ENCODE results near the gene SLC17A7. TPM values are rescaled to one million over a fixed set of nuclear protein-coding genes. Genes with fewer than 3 reads are reported as not detected.

The SLC17A7 gene
- total RNA-seq, 4 donors from 2014 or later: 1.1 to 1.7 (median 1.2) TPM

GRCh38 chr19:49469828-49470614, 28.7 kb upstream of the SLC17A7 start:
- H3K9me3 ChIP-seq: no peaks in the 10 kb centered on the region
- WGBS, 2 donors (ENCODE audit: low coverage in 1 of 2): 72 to 95% methylated on average over 8 to 13 of the region's 25 CpGs
- no peaks in the 10 kb centered on the region for H3K27me3 ChIP-seq
- peaks cover 0 to 51% of the 10 kb centered on the region in 2 donors for H3K36me3 ChIP-seq
- ATAC-seq: no peak
- H3K27ac ChIP-seq: peak overlapping the region in 3 of 4 donors; percentile 61 to 73 (median 66)
- peaks cover 0 to 35% (median 20%) of the 10 kb centered on the region in 3 donors for H3K4me1 ChIP-seq
- H3K4me3 ChIP-seq: no peak overlapping the region
- no peak for TF ChIP-seq POLR2AphosphoS5 (IDR thresholded peaks at IDR 0.05)
- TF ChIP-seq POLR2A (IDR thresholded peaks at IDR 0.05): no peak
- TF ChIP-seq EP300 (IDR thresholded peaks at IDR 0.05): no peak
- TF ChIP-seq CTCF (IDR thresholded peaks at IDR 0.05): no peak

GRCh38 chr19:49468746-49469447, 27.6 kb upstream of the SLC17A7 start:
- H3K36me3 ChIP-seq: peaks cover 0 to 62% of the 10 kb centered on the region in 2 donors
- no peak for TF ChIP-seq POLR2A (IDR thresholded peaks at IDR 0.05)
- no peak for TF ChIP-seq EP300 (IDR thresholded peaks at IDR 0.05)
- no peak for TF ChIP-seq CTCF (IDR thresholded peaks at IDR 0.05)
- no peak for TF ChIP-seq POLR2AphosphoS5 (IDR thresholded peaks at IDR 0.05)
- H3K27ac ChIP-seq: peak overlapping the region in 3 of 4 donors; percentile 65 to 82 (median 79)
- no peaks in the 10 kb centered on the region for H3K27me3 ChIP-seq
- H3K4me1 ChIP-seq: peaks cover 0 to 27% (median 20%) of the 10 kb centered on the region in 3 donors
- no peak overlapping the region for H3K4me3 ChIP-seq
- WGBS, 2 donors (ENCODE audit: low coverage in 1 of 2): 43 to 52% methylated on average over 7 of the region's 15 CpGs
- H3K9me3 ChIP-seq: no peaks in the 10 kb centered on the region
- ATAC-seq: peak; percentile 93

GRCh38 chr19:49468199-49468598, 26.9 kb upstream of the SLC17A7 start:
- no peaks in the 10 kb centered on the region for H3K27me3 ChIP-seq
- H3K4me3 ChIP-seq: no peak overlapping the region
- TF ChIP-seq CTCF (IDR thresholded peaks at IDR 0.05): no peak
- no peak for TF ChIP-seq POLR2A (IDR thresholded peaks at IDR 0.05)
- TF ChIP-seq POLR2AphosphoS5 (IDR thresholded peaks at IDR 0.05): no peak
- no peak for TF ChIP-seq EP300 (IDR thresholded peaks at IDR 0.05)
- no peaks in the 10 kb centered on the region for H3K9me3 ChIP-seq
- peaks cover 0 to 20% (median 13%) of the 10 kb centered on the region in 3 donors for H3K4me1 ChIP-seq
- H3K36me3 ChIP-seq: peaks cover 0 to 65% of the 10 kb centered on the region in 2 donors
- ATAC-seq: no peak
- peak overlapping the region in 3 of 4 donors; percentile 65 to 82 (median 79) for H3K27ac ChIP-seq
- WGBS, 2 donors (ENCODE audit: low coverage in 1 of 2): 93 to 100% methylated on average over 4 to 6 of the region's 19 CpGs

- H3K36me3 ChIP-seq: peaks cover 0 to 81% of the 10 kb centered on the region in 2 donors
- peaks cover 0 to 16% (median 13%) of the 10 kb centered on the region in 3 donors for H3K4me1 ChIP-seq
- H3K4me3 ChIP-seq: no peak overlapping the region
- H3K9me3 ChIP-seq: no peaks in the 10 kb centered on the region
- H3K27ac ChIP-seq: no peak overlapping the region
- no peaks in the 10 kb centered on the region for H3K27me3 ChIP-seq
- WGBS, 2 donors (ENCODE audit: low coverage in 1 of 2): 100% methylated on average over 2 of the region's 3 CpGs; no CpG with 5 or more reads in 1 of the 2 donors
- TF ChIP-seq CTCF (IDR thresholded peaks at IDR 0.05): no peak
- TF ChIP-seq POLR2A (IDR thresholded peaks at IDR 0.05): no peak
- TF ChIP-seq POLR2AphosphoS5 (IDR thresholded peaks at IDR 0.05): no peak
- TF ChIP-seq EP300 (IDR thresholded peaks at IDR 0.05): no peak
- no peak for ATAC-seq
Measured at GRCh38 chr19:49465371-49465770, 24.0 kb upstream of the SLC17A7 start.
